HG02938 (cell line): ENCODE results near the gene RCSD1.

Source experiments
- ATAC-seq: cut with Tn5 transposase; IDR thresholded peaks from one replicate; pipeline ENCODE4 v1.9.1; 2021; ENCODE audit warnings: mild to moderate bottlenecking, moderate library complexity; ENCODE audit not compliant: unreplicated experiment

The RCSD1 gene

DNA sequence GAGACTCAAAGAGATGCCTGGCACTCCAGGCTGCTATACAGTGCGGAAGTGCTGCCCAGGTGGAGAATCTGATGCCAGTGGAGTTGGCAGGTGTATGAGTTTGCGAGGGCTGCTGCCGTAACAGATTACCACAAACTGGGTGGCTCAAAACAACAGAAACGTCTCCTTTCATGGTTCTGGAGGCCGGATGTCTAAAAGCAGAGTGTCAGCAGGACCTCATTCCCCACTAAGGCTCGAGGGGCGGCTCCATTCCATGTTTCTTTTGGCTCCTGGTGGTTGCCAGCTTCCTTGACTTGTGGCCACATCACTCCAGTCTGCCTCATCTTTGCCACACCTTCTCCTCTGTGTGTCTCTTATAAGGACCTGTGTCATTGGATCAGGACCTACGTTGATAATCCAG lies 10.0 kb downstream of the RCSD1 start:
- ATAC-seq, result no peak

DNA sequence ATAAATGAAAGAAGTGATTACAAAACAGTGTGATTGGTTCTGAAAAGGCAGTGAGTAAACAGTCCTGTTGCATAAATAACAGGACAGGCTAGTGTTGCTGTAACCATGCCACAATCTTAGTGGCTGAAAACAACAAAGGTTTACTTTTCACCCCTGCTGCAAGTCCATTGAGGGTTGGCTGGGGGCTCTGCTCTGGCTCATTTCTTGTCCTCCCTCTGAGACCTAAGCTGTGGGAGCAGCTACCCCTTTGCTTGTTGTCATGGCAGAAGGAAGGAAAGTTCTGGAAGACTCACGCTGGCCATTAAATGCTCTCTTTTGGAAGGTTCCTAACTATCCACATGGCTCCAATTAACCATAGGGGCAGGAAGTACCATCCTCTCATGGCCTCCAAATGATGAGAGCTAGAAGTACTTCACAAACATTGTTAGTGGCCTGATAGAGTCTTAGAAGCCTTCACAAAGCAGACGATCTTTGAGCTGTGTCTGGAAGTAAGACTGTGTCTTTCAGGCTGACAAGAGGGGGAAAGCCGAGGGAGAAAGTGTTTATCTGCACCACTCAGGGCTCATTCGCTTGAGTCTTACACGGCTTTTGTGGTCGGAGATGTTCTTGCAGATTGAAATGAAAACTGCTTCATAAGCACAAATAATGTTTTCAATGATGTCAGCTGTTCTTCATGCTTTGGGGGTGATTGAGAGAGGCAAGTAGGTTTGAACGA lies 11.9 kb downstream of the RCSD1 start:
- no peak for ATAC-seq

DNA sequence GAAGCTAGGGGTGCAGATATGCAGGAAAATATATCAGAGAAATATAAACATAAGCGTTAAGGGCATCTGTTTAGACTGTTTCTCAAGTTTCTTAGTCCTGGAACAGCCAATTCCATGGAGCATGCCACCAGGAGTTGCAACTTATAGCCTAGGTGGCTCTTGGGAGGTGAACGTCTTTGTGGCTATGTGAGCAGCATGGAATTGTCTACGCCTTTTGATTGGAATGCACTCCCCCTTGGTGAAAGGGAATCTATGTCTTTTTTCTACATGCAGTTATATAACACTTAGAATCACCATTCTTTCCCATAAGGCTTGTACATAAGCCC lies 12.4 kb downstream of the RCSD1 start:
- ATAC-seq, result no peak

DNA sequence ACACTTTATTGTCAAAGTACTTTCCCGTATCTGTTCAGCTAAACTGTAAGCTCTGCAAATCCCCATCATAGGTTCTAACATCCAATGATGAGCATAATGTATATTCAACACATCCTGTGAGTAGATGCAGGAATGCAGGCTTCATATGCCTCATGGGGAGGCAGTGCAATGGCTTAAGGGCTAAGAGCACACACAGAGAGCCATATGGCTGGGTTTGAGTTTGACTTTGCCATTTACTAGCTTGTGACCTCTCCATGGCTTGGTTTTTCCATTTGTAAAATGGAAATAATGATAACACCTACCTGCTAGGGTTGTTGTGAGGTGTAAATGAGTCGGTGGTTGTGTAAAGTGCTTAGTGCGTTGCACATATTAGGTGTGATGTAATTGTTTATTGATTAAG lies 13.4 kb downstream of the RCSD1 start:
- no peak for ATAC-seq

DNA sequence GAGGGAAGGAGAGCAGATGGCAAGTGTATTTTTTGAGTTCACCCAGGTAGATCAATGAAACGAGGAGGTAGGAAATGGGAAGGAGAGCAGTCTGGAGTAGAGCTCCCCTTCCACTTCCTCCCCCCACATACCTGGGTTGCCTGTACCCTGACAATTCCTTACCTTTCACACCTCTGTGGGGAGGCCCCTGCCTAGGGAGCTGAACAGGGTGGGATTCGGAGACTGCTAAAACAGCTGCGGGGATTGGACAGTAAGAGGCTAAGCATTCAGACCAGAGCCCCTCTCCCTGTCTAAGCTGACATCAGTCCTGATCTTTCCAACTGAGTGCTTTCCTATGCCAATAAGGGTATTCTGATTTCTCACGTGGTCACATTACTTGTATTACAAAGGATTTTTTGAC lies 14.5 kb downstream of the RCSD1 start:
- no peak for ATAC-seq

DNA sequence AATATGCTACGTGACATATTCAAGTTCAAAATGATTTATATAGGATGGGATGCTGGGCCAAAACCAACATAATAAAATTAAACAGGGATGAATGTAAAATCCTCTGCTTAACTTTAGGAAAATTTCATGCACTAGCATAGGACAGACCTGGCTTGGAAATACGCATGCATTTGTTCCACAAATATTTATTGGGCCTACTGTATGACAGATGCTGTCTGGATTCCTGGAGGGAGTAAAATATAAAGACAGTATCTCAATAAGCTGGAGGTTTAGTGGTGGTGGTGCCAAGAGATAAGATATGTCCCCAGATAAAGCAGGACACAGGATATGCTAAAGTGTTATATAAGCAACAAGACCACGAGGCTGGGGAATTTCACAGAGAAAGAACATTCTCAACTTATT lies 15.1 kb downstream of the RCSD1 start:
- ATAC-seq, result no peak

DNA sequence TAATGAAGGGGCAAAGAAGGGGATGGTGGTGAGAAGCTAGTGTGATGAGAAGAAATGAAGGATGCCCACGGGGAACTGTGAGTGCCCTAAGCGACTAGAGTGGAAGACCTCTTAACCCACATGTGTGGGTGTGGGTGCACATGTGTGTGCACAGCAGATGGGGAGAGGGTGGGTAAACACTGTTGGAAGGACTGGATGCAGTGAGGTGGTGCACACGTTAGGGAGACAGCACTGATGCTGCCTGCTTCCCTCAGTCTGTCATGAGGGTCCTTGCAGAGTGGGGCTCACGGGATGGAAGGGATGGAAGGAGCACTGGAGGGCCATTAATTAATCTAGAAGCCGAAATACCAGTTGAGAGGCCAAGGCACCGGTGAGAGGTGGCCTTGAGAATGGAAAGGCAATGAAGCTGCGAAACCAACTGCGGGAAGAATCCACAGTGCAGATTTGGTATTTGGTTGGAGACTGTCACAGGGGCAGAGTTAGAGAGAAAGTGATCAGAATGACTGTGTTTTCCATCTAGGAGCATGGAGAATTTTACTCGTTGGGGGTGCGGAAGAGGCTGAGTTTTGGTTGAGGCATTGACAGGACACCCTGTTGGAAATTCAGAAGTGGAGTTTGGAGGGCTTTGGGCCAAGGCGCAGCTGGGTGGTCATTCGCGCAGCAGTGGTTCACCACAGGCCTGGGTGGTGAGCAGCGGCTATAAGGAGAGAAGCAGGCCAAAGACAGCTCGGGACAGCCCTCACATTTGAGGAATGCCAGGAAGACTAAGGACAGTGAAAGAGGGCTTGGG lies 15.8 kb downstream of the RCSD1 start:
- no peak for ATAC-seq

DNA sequence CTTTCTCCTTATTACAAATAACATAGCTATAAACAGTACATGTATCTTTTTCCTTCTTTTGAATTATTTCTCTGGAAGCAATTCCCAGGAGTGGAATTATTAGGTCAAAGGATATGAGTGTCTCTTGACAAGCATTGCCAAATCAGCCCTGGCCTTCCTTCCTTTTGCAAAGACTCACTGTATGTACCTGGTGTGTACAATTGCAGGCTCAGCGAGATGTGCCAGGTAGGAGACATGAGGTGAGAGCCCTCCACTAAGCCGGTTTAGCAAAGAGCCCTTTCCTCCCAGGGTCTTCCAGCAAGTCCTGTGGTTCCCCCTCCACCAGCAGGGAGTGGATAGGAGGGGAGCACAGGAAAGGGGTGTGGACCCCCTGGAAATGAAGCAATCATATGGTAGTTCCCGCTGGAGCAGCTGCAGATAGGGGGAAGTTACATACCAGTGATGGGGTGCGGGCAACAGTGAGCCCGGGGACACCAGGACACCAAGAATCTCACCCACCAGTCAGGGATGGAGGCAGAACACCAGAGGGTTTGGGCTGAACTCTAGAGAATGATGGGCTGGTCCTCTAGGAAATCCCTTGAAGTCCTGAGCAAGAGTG lies 18.3 kb downstream of the RCSD1 start:
- ATAC-seq, result no peak

DNA sequence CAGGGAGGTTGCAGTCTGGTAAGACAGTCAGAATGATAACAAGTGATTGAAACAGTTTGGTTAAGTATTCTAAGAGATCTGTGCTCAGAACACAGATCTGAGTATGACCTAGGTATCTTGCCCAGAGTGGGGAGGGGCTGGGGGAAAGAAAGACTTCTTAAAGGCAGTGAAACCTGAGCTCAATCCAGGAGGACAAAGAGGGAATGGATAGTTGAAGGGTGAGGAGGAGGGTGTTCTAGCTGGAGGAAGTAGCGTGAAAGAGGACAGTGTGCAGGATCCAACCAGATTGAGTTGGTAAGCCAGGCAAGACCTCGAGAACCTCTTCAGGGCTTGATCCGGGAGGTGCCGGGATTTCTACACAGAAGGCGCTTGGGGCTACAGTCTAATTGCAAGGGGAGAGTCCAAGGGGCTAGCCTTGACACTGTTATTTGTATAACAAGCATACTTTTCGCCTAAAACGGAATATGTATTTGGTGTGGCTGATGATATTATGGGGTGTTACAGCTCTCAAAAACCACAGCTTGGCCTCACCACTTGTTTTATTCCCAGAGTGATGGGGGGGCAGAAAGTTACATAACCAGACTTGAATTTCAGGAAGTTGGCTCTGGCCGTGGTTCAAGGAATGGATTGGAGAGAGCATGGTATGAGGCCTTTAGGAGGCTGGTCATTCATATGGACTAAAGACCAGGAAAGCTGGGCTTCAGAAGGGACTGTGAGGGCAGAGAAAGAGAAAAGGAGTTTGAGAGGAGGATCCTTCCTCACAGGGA lies 19.1 kb downstream of the RCSD1 start:
- no peak for ATAC-seq

DNA sequence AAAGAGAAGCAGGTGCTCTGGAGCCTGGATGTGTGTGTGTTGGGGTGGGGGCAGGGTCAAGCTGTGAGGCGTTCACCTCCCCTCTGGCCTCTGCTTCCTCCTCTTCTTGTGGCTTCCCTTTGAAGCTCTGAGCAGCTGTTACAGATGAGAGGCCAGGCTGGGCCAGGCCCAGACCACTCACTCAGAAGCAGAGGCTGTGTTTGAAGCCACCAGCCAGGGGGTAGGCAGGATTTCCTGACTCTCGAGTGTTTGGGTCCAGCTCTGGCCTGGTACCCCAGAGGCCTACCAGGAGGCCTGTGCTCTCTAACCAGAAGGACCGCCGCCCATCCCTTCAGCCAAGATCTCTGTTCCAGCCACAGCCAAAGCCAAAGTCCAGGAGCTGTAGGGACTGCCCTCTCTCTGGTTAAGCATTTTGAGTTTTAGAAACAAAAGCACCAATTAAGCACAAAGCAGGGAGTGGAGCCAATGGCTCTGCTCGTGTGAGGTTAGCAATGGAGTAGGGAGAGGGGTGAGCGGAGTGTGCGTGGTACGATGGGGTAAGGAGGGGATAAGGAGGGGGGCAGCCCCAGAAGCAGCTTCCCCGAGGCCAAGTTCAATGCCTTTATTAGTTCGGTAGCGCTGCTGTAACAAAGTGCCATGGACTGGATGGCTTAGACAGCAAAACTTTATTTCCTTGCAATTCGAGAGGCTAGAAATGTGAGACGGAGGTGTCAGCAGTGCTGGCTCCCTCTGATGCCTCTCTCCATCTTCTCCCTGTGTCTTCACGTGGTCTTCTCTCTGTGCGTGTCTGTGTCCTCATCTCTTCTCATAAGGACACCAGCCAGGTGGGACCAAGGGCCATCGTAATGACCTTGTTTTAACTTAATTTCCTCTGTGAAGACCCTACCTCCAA lies 20.5 kb downstream of the RCSD1 start:
- peak; percentile 45 for ATAC-seq

DNA sequence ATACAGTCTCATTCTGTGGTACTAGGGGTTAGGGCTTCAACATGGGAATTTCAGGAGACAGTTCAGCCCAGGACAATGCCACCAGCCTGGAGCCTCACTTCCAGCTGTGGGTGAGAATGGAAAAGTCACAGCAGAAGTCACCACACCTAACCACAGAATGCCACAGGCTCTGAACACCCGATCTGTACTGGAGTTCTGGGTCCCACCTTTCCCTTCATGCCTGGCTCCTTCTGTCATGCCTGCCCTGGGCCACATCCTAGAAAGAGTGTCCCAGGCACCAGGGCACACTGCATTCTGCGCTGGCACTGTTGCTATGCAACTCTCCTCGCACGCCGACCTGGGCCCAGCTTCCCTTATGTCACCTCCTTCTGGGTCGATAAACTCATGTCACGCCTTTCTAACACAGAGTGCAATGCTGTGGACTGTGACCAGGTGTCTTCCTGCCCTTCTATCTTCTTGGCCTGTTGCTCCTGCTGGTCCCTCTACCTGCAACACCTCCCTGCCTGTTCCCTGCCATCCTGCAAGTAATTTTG lies 21.2 kb downstream of the RCSD1 start:
- ATAC-seq, result peak; percentile 52

DNA sequence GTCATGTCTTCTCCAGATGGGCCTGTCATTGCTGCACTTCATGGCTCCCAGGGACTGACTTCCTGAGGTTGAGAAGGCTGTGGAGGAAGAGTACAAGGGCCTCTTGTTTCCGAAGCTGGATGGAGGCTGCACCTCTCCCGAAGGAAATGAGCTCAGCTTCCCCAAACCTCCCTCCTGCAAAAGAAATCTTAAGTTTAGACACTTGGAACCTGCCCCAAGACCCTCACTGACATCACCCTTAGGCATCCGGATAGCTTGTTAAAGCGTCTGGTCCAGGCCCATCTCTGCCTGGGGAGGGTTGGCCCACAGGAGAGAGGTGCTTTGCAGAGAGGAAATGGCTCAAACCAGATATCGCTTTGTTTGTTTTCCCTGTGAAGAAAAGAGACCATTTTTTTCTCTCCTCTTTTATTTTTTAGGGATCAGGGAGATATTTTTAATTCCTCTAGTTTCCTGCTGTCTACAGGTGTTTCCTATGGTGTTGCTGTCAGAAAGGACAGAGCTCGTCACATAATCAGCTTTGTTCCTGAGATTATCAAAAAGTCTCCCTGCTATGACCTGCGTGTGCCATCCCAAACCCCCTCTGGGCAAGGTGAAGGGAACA lies 25.0 kb downstream of the RCSD1 start:
- no peak for ATAC-seq

DNA sequence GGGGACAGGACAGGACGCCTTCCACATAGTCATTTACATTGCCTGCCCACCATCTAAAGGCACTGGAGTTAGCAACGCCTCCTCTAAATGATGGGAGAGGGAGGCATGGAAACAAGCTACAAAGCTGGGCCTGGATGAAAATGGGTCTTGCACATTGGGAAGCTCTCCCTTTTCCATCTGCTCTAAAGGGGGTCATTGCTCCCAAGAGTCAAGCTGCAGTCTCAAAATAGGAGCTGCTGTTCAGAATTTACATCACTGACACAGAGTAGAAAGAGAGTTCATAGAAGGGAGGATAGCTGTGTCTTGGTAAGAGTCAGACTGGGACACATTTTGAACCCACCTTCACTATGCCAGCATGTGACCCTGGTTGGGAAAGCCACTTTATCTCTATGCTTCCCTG lies 26.6 kb downstream of the RCSD1 start:
- no peak for ATAC-seq

DNA sequence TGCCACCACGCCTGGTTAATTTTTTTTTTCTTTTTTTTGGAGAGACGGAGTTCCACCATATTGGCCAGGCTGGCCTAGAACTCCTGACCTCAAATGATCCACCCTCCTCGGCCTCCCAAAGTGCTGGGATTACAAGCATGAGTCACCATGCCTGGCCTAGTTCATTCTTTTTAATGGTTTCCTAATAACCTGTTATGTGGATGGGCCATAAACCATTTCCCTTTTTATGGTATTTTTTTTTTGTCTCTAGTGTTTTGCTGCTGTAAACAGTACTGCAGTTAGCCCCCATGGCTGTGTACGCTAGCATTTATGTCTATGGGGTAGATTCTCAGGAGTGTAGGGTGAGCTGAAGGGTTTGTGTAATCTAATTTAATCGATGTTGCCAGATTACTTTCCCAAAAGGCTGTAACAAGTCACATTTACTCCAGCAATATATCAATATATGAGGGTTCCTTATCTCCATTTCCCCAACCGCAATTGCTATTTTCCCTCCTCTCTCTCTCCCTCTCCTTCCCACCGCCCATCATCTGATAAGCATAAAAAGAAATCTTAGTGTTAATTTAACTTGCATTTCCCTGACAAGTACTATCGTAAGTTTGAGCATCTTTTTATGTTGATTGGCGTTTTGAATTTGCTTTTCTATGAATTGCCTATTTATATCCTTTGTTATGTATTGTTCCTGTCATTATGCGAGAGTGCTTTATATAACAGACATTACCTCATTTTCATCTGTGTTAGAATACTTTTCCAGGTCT lies 28.7 kb downstream of the RCSD1 start:
- no peak for ATAC-seq

DNA sequence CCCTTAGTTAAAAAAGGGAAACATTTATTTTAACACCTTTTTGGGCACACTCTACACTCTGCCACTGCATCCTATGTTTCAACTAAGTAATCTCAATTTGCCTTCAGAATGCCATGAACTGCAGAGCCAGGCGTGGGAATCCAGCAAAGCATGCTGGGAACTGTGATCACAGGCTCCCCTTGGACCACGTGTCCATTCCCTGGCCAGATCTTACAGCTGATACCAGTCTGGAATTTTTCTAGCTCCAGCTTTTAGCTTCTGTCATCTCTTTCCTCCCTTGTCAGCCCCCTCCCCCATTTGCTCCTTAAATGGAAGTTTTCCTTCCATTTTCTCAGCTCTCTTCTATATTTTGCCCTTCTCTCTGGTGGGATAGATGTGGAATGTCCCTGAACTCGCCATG lies 29.4 kb downstream of the RCSD1 start:
- ATAC-seq, result no peak

DNA sequence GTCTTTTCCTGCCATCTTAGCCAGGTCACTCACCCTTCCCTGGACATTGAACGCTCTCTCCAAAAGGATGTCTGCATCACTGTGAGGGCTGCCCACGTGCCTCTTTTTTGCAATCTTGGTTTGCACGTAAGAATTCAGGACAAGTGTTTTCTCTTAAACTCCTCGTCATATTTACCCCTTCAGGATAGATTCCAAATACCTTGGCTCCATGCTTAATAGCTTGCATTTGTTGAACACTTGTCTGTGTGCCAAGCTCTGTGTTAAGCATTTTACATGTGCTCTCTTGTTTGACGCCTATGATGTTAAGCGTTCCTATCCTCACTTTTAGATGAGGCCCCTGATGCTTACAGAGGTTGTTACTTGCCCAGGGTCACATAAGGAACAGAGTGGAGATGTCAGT lies 29.8 kb downstream of the RCSD1 start:
- no peak for ATAC-seq

DNA sequence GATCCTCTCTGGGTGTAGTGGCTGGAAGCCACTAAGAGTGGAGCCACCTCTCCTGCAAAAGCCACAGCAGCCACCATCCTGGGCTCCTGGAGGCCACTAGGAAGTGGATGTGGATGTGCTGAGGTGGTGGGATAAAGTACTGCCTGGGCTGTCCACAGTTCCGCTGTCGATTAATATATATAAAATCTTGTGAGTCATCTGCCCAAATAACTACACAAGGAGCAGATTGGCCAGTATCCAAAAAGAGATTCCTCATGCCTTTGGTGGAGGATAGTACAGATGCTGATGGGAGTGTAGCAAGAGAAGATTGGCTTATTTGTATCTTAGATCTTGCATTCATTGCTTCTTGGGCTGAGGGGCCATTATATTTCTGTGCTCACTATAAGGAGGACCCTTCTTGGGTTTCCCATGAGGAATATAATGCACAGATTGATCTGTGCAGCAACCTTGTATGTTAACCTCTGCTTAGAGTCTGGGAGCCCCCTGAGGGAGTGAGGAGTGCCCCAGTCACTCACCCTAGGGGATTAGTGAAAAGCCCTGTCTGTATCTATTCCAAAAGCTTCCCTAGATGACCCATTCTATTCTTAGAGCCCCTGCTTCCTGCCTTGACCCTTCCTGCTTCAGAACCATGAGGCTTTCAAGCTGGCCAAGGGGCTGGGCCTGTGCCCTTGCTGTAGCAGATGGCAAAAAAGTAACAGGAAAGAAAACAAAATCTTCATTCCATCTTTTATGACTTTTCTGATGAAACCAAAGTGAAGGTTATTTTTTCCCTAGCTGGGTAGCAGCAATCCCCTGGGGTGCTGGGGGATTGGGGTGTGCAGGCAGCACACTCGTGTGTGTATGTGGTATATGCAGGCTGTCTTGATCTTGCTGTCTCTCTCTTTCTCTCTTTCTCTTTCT lies 31.7 kb downstream of the RCSD1 start:
- no peak for ATAC-seq
